HS-27A (cell line): ENCODE results near the gene PPP2R5E.
"Not testable (repeated sequence)": the region's sequence is repeated elsewhere in the genome, so short reads cannot be mapped to it uniquely, and the experiment has no call there.

Experiments
- DNase-seq: peaks from one replicate; pipeline ENCODE4 v3.0.0-alpha.2; 2012; ENCODE audit warnings: low read depth, missing footprints

The PPP2R5E gene

GRCh38 chr14:63543000-63543825 lies at the start of gene PPP2R5E:
Gene PPP2R5E, minus strand, starts transcription at chr14:63543377. Its CDS starts 3,692 bp downstream, at chr14:63539685.
- peak; percentile 96 for DNase-seq

GRCh38 chr14:63583046-63583445 lies 39.9 kb upstream of the PPP2R5E start:
- not testable (repeated sequence) for DNase-seq

- DNase-seq, result no peak
These were observed 38.3 kb upstream of the PPP2R5E start for GRCh38 chr14:63581491-63581890.

- no peak for DNase-seq
These were observed 35.1 kb upstream of the PPP2R5E start for GRCh38 chr14:63578300-63578699.

GRCh38 chr14:63573581-63573980 lies 30.4 kb upstream of the PPP2R5E start:
- no peak for DNase-seq

DNA sequence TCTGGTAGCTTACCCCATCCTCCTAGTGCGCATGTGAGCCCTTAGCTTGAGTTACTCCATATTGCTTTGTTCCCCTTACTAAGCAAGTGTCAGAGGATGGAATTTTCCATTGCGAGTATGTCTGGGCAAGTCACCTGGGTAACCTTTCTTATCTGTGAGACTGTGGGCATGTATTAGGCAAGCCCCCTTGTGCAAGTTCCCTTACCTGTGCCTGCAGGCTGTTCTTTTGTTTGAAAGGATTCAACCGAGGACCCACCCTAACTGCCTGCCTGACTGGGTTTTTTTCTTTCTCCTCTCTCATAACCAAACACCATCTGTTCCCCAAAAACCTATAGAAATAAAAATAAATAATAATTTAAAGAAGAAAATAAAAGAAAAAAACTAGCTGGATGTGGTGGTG lies 22.3 kb upstream of the PPP2R5E start:
- DNase-seq, result no peak

GRCh38 chr14:63564318-63564717 lies 21.1 kb upstream of the PPP2R5E start:
- no peak for DNase-seq

DNA sequence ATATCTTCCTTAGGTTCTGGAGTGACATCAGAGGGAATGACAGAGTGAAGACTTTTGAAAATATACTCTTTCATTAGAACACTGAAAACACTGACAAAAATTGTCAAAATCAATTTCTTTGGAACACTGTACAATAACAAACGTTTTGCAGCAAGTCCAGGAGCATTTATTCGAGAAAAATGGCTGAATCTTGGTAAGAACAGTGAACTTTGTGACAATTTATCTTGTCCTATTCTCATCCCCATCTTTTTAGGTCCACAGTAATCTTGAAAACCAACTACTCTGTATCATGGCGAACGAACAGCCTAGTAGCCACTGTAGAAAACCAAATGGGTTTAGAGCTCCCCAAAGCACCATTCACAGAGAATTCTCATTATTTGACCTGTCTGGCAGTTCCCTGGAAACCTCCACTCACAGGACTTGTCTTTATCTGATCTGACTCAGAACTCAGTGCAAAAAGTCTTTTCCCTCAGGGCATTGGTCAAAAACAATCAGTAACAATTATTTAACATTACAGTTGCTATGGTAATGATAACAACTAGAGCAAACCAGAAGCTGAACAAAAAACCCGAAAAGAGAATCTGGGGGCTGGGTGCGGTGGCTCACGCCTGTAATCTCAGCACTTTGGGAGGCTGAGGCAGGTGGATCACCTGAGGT lies 20.3 kb upstream of the PPP2R5E start:
- no peak for DNase-seq

DNA sequence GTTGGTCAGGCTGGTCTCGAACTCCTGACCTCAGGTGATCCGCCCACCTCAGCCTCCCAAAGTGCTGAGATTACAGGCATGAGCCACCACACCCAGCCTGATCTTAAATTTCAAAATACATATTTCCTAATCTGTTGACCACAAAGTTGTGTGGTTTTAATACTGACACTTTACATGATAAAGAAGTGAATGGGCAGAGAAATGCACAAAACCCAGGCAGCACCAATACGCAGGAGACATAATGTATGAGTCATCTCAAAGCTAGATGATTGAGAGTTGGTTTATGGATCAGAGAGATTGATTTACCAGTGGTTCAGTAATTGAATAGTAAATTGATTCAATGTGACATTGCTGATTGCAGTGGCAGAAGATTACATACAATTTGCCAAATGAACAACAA lies 19.2 kb upstream of the PPP2R5E start:
- DNase-seq, result no peak

GRCh38 chr14:63555572-63555971 lies 12.4 kb upstream of the PPP2R5E start:
- DNase-seq, result no peak

GRCh38 chr14:63551332-63551731 lies 8.2 kb upstream of the PPP2R5E start:
- DNase-seq, result no peak

- DNase-seq, result no peak
These were observed 4.7 kb upstream of the PPP2R5E start for GRCh38 chr14:63547798-63548335.

GRCh38 chr14:63545431-63545830 lies 2.3 kb upstream of the PPP2R5E start:
- DNase-seq, result no peak

- no peak for DNase-seq
These were observed 1.6 kb upstream of the PPP2R5E start for GRCh38 chr14:63544591-63545299.

DNA sequence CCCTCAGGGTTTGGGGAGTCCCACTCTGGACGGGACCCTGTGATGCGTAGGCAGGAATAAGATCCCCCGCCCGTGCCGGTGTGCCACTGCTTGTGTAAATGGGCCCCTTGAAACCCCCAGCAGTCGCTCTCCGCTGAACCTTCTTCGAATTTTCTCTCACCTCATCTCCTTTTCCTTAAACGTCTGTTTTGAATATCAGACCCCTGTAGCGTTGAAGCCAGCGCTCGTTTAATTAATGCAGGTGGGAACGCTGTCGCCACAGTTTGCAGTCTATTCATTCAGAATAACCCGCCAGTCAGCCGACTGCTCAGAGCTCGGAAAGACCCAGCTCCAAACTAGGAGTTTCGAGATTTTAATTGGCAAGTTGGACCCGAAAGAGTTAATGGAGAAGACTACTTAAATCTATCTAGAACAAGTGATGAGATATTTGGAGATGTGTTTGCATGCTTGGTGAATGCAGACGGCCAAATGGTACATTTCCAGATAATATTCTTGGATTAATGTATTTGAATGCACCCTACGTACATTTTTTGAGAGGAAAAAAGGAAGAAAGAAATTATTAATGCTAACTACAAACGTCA lies 739 bp upstream of the PPP2R5E start:
- DNase-seq, result no peak

GRCh38 chr14:63542231-63542999 lies 762 bp downstream of the PPP2R5E start:
- DNase-seq, result no peak

- no peak for DNase-seq
These were observed 7.3 kb downstream of the PPP2R5E start for GRCh38 chr14:63535918-63536317.

GRCh38 chr14:63533474-63533873 lies 9.7 kb downstream of the PPP2R5E start:
- DNase-seq, result no peak

DNA sequence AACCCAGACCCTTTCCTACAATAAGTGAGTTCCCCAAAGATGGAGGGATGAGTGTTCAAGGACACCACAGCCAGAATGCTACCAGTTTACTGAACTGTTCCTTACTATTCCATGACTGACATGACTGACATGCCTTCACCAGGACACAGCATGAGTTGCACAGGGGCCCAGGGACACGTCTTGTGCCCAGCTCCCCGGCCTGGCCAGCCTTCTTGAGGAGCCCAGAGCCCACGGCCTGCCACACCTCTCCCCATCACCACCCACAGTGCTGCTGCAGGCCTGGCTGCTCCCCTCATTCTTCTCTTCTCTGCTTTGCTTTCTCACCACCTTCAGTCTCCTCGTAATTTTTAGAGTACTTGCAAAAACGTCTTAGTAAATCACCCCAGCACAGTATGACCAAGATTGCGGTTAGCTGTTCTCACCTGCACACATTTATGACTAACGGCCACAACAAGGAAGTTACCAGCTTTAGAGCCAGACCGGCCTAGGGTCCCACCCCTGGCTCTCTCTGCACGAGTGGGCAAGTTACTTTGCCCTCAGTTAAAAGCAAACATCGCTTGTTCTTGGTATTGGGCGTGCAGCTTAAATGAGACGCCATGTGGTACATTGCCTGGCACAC lies 18.5 kb downstream of the PPP2R5E start:
- DNase-seq, result no peak

DNA sequence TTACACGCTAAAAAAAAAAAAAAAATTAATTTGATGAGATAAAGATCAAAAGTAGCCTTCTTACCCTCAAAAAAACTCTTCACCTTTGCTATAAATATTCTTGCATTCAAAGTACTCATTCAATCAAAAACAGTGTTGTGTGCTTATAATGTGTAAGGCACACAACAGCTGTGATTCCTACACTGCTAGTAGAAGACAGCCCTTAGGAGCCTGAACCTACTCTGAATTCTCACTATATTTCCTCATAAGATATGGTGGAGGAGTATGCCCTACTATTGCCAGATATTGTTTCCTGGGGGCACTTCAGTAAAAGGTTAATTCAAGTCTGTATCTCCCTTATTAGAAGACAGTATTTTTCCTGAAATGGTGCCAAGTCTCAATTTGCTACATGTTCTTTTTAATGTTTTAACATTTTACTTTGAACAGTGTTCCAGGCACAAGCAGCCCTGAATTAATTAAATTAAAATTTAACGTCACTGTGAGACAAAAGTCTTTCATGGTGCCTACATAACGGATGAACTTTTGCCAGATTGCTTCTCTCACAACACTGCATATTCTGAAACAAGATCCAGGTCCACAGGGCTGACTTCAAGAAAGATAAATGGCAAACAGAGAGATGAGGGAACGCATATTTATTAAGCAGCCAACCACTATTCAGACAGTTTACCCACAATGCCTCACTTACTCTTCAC lies 19.3 kb downstream of the PPP2R5E start:
- DNase-seq, result no peak
